H1 (cell line): ENCODE data around the gene HIGD1B. TPM values are rescaled to one million over a fixed set of nuclear protein-coding genes. Genes with fewer than 3 reads are reported as not detected.

Experiments used
- CTBP2 ChIP-seq: IDR thresholded peaks from 2 replicates; pipeline ENCODE4 v1.7.0; 2011; ENCODE audit warnings: borderline replicate concordance, mild to moderate bottlenecking, moderate library complexity, mixed read lengths, low read length; ENCODE audit not compliant: insufficient read depth, insufficient read length
- NANOG ChIP-seq: IDR thresholded peaks from 2 replicates; pipeline ENCODE4 v1.6.1; 2011; ENCODE audit warnings: low read length, low read depth, mild to moderate bottlenecking, inconsistent platforms; ENCODE audit not compliant: insufficient read depth, poor library complexity, severe bottlenecking
- POU5F1 ChIP-seq: IDR thresholded peaks from 2 replicates; pipeline ENCODE4 v1.6.1; 2011; ENCODE audit warnings: low read depth, mild to moderate bottlenecking, low read length, moderate library complexity
- SP4 ChIP-seq: IDR thresholded peaks from 2 replicates; pipeline ENCODE4 v1.6.1; 2012; ENCODE audit warnings: low read length, inconsistent platforms
- polyA plus RNA-seq, 7 experiments: library from polyadenylated mRNA; depleted of rRNA in 3 of 7; stranded (reverse) in 5 of 7; unstranded in 2 of 7; fragments of >200 nt in 5 of 7; fragments of 200-250 nt in 2 of 7; gene quantifications; 1 replicate in 5 of 7; 2 replicates in 1 of 7; 4 replicates in 1 of 7; pipeline versions ENCODE4 v1.2.1 to v1.2.3, GENCODE V29; 2011 to 2013; ENCODE audit warnings: missing spikeins in 2 of 7, mixed read lengths in 2 of 7
- total RNA-seq: library from RNA; stranded (reverse); fragmentation: NEBNext Ultra II Directional; extraction: Animal tissue kit (Norgen Biotek cat#: 25700); gene quantifications from 2 replicates; pipeline ENCODE4 v1.2.1, GENCODE V29; 2021

HIGD1B gene
- total and polyA plus RNA-seq, 2 of the 8 experiments (the other 6 are each of a cell fraction or from before 2014, with no cell fraction given) = not detected

GRCh38 chr17:44859701-44860100 lies 12.0 kb downstream of the HIGD1B start (continued):
- TF ChIP-seq NANOG = no peak
- no peak for TF ChIP-seq SP4
- TF ChIP-seq CTBP2 = no peak
- no peak for TF ChIP-seq POU5F1
